Sigmoid colon (tissue), 7 donors: ENCODE data around the gene VIL1. TPM values are rescaled to one million over a fixed set of nuclear protein-coding genes. Genes with fewer than 3 reads are reported as not detected.

Experiments used
- DNase-seq: peaks from one replicate; pipeline ENCODE4 v3.0.0-alpha.2; 2019
- H3K27ac ChIP-seq, 4 donors: fragments of 200-600 bp; sonication (generic); one replicate each; pipeline ENCODE4 v1.5.1; 2016 to 2019; ENCODE audit warnings: mild to moderate bottlenecking in 1 of 4
- H3K27me3 ChIP-seq, 3 donors: fragments of 200-600 bp; sonication (generic); one replicate each; pipeline ENCODE4 v1.5.1; 2019; ENCODE audit warnings: mild to moderate bottlenecking in 1 of 3
- H3K36me3 ChIP-seq, 4 donors: fragments of 200-600 bp; sonication (generic); one replicate each; pipeline ENCODE4 v1.5.1; 2016 to 2019
- H3K4me1 ChIP-seq, 4 donors: fragments of 200-600 bp; sonication (generic); one replicate each; pipeline ENCODE4 v1.5.1; 2017 to 2019
- H3K4me3 ChIP-seq, 4 donors: fragments of 200-600 bp; sonication (generic); one replicate each; pipeline ENCODE4 v1.5.1; 2017 to 2019; ENCODE audit warnings: mild to moderate bottlenecking in 2 of 4, moderate library complexity in 1 of 4
- H3K9me3 ChIP-seq, 4 donors: fragments of 200-600 bp in 3 of 4; sonication (generic) in 3 of 4; one replicate each; pipeline versions ENCODE4 v1.5.1 to v1.6.1; 2013 to 2019
- EP300 ChIP-seq, 4 donors: sonication (generic); formaldehyde crosslinking; IDR thresholded peaks; one replicate each; pipeline ENCODE4 v1.6.1; 2017; ENCODE audit warnings: antibody characterized with exemption in 4 of 4
- POLR2A ChIP-seq, 2 donors: fragments of 450-650 bp; IDR thresholded peaks; one replicate each; pipeline ENCODE4 v1.6.1; 2016; ENCODE audit warnings: antibody characterized with exemption in 2 of 2, mild to moderate bottlenecking in 2 of 2, moderate library complexity in 2 of 2
- POLR2AphosphoS5 ChIP-seq, 4 donors: sonication (generic); formaldehyde crosslinking; IDR thresholded peaks; one replicate each; pipeline ENCODE4 v1.6.1; 2017; ENCODE audit warnings: antibody characterized with exemption in 4 of 4
- WGBS, 2 donors: extraction: QIAGEN DNeasy Blood & Tissue Kit; methylation state at CpG; one replicate each; pipeline ENCODE4 v1.1.7; 2013; 5-methylcytosine and 5-hydroxymethylcytosine counted together
- intact Hi-C: fragments of 100-400 bp; cut with DNase I; formaldehyde crosslinking; loops from one replicate; pipeline ENCODE4 v1.15.1; 2023
- polyA plus RNA-seq, 3 donors: library from polyadenylated mRNA; stranded (reverse); fragments of 200-250 nt; gene quantifications; one replicate each; pipeline ENCODE4 v1.2.3, GENCODE V29; 2013
- total RNA-seq, 4 donors: library from RNA; depleted of rRNA; stranded (reverse); fragments of >200 nt; gene quantifications; one replicate each; pipeline ENCODE4 v1.1.0, GENCODE V29; 2016
- TF ChIP-seq, protein P1 (sequence below), 4 experiments: fragments of 450-650 bp in 3 of 4; fragments of 200-600 bp in 1 of 4; IDR thresholded peaks; one replicate each; pipeline ENCODE4 v1.5.1; 2016 to 2019; ENCODE audit warnings: antibody characterized with exemption in 4 of 4, mild to moderate bottlenecking in 3 of 4, moderate library complexity in 2 of 4
- donor health status: healthy with polysubstance abuse.
- donor health status: Bipolar disorder and iron deficiency.
- donor health status: healthy.

VIL1 gene
- total RNA-seq (1 to 10 TPM in 1 of 4 donors, under 1 TPM in 1, not detected in 2; 0.71 to 2.8 TPM), polyA plus RNA-seq (100 to 1,000 TPM; 111 to 172 (median 170) TPM)

DNA sequence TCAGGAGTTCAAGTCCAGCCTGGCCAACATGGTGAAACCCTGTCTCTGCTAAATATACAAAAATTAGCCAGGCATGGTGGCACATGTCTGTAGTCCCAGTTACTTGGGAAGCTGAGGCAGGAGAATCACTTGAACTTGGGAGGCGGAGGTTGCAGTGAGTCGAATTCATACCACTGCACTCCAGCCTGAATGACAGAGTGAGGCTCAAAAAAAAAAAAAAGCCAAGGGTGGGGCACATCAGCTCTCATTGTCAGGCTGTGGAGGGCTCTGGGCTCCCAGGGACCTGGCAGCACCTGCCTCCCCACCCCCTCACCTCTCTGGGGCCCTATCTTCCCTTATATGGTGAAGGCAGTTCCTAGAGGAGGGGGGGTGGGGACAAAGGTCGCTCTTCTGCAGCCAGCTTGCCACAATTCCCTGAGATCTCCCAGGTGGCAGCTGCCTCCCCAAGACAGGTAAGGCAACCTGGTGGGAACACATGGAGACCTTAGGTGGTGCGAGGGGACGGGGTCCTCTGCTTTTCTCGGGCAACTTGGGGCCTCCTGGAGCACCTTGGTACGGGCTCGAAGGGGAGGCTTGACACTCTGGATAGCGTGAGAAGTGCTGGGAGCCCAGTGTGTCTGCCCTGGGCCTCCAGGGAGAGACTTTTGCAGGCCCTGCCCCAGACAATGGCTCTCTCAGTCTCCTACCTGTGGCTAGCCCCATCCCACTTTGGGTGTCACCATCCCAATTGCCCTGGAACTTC lies at the start of gene VIL1:
VIL1 (plus strand) TSS at position 407 of the 742 bp plus-strand sequence. CDS start 4,656 bp downstream, outside the sequence.
- Histone ChIP-seq H3K4me3 (no peak within 1 kb of the TSS), H3K27me3 (no peaks in the 10 kb centered on the region), H3K4me1 (no peaks in the 10 kb centered on the region), H3K9me3 (no peaks in the 10 kb centered on the region), H3K36me3 (no peaks in the 10 kb centered on the region), H3K27ac (no peak within 1 kb of the TSS)
- 23 to 74% methylated on average over 9 of the region's 9 CpGs for WGBS, 2 donors
- intact Hi-C loops: no loop called here
- peak in 1 of 4 donors; percentile 55 for TF ChIP-seq POLR2AphosphoS5 (IDR thresholded peaks at IDR 0.05)
- TF ChIP-seq EP300 (IDR thresholded peaks at IDR 0.05): no peak
- peak in 1 of 2 donors; percentile 72 for TF ChIP-seq POLR2A (IDR thresholded peaks at IDR 0.05)
- no peak for DNase-seq

DNA sequence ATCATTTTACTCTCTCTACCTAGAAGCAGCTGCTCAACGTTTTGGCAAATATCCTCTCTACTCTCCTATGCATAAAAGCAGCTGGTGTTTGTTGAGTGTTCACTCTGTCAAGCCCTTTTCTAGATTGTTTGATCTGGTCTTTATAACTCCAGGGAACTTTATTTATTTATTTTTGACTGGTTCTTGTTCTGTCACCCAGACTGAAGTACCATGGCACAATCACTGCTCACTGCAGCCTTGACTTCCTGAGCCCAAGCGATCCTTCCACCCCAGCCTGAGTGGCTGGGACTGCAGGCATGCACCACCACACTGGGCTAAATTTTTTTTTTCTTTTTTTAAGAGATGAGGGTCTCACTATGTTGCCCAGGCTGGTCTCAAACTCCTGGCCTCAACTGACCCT lies 49.6 kb upstream of the VIL1 start:
- TF ChIP-seq, protein P1, sequence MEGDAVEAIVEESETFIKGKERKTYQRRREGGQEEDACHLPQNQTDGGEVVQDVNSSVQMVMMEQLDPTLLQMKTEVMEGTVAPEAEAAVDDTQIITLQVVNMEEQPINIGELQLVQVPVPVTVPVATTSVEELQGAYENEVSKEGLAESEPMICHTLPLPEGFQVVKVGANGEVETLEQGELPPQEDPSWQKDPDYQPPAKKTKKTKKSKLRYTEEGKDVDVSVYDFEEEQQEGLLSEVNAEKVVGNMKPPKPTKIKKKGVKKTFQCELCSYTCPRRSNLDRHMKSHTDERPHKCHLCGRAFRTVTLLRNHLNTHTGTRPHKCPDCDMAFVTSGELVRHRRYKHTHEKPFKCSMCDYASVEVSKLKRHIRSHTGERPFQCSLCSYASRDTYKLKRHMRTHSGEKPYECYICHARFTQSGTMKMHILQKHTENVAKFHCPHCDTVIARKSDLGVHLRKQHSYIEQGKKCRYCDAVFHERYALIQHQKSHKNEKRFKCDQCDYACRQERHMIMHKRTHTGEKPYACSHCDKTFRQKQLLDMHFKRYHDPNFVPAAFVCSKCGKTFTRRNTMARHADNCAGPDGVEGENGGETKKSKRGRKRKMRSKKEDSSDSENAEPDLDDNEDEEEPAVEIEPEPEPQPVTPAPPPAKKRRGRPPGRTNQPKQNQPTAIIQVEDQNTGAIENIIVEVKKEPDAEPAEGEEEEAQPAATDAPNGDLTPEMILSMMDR (IDR thresholded peaks at IDR 0.05): no peak
- peak in 1 of 4 donors; percentile 1 for TF ChIP-seq POLR2AphosphoS5 (IDR thresholded peaks at IDR 0.05)
- intact Hi-C loops: loop anchor here (2.0 to 5.0 kb wide), 3 partner anchors 27 to 77 kb away; partner anchors contain the start of gene TMBIM1
- Histone ChIP-seq H3K27ac (peak overlapping the region; percentile 77 to 87 (median 82)), H3K27me3 (no peaks in the 10 kb centered on the region), H3K36me3 (no peaks in the 10 kb centered on the region), H3K9me3 (peaks cover 0 to 5% (median 4%) of the 10 kb centered on the region in 4 donors), H3K4me3 (no peak overlapping the region), H3K4me1 (peaks cover 0 to 30% (median 21%) of the 10 kb centered on the region in 4 donors)
- WGBS, 2 donors: 16 to 41% methylated on average over 2 of the region's 2 CpGs
- no peak for DNase-seq

GRCh38 chr2:218370410-218371063 lies 48.4 kb upstream of the VIL1 start:
- Histone ChIP-seq H3K4me1 (peaks cover 0 to 42% (median 32%) of the 10 kb centered on the region in 4 donors), H3K27ac (peak overlapping the region; percentile 77 to 87 (median 82)), H3K27me3 (no peaks in the 10 kb centered on the region), H3K4me3 (no peak overlapping the region), H3K9me3 (peaks cover 0 to 5% (median 4%) of the 10 kb centered on the region in 4 donors), H3K36me3 (no peaks in the 10 kb centered on the region)
- TF ChIP-seq EP300 (IDR thresholded peaks at IDR 0.05) (peak; percentile 3 to 89 (median 64)), POLR2AphosphoS5 (IDR thresholded peaks at IDR 0.05) (peak in 3 of 4 donors; percentile 18 to 57 (median 31))
- TF ChIP-seq, protein P1 (IDR thresholded peaks at IDR 0.05): no peak
- DNase-seq: peak; percentile 88
- intact Hi-C loops: no loop called here
- WGBS, 2 donors: 70 to 82% methylated on average over 11 of the region's 11 CpGs

DNA sequence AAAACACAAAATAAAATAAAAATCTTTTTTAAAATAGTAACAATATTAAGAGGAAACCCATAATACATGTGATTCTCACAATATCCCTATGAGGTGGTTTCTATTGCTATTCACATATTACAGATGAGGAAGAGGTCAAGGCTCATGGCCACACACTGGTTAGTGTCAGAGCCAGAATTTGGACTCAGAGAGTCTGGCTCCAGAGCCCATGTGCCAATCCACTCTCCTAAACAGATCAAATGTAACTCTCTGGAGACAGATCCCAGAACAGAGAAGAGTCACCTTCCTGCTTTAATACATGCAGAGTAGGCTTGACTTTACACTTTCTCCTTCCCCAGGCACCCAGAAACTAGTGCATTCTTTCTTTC lies 47.0 kb upstream of the VIL1 start:
- Histone ChIP-seq H3K4me1 (peaks cover 0 to 45% (median 34%) of the 10 kb centered on the region in 4 donors), H3K27ac (peak overlapping the region; percentile 64 to 85 (median 74)), H3K36me3 (no peaks in the 10 kb centered on the region), H3K9me3 (peaks cover 0 to under 1% (median 0%) of the 10 kb centered on the region in 4 donors), H3K4me3 (no peak overlapping the region), H3K27me3 (no peaks in the 10 kb centered on the region)
- TF ChIP-seq, protein P1 (IDR thresholded peaks at IDR 0.05): no peak
- no peak for TF ChIP-seq POLR2AphosphoS5 (IDR thresholded peaks at IDR 0.05)
- no peak for TF ChIP-seq POLR2A (IDR thresholded peaks at IDR 0.05)
- DNase-seq: no peak
- intact Hi-C loops: no loop called here

GRCh38 chr2:218374795-218375194 lies 44.1 kb upstream of the VIL1 start:
- Histone ChIP-seq H3K4me3 (no peak overlapping the region), H3K27ac (peak overlapping the region in 2 of 4 donors; percentile 52 to 56), H3K27me3 (no peaks in the 10 kb centered on the region), H3K36me3 (no peaks in the 10 kb centered on the region), H3K9me3 (no peaks in the 10 kb centered on the region), H3K4me1 (peaks cover 0 to 18% (median 16%) of the 10 kb centered on the region in 4 donors)
- TF ChIP-seq, protein P1 (IDR thresholded peaks at IDR 0.05): no peak
- no peak for TF ChIP-seq POLR2A (IDR thresholded peaks at IDR 0.05)
- TF ChIP-seq POLR2AphosphoS5 (IDR thresholded peaks at IDR 0.05): no peak
- no peak for TF ChIP-seq EP300 (IDR thresholded peaks at IDR 0.05)
- WGBS, 2 donors: 47 to 69% methylated on average over 4 of the region's 4 CpGs
- intact Hi-C loops: no loop called here
- no peak for DNase-seq
